Trophoblast cell (in vitro differentiated cells and primary cell): ENCODE data around the gene KDM4C.
A peak's percentile ranks its signal among the peaks of the same experiment; 100 is the strongest.

Experiments
- DNase-seq, 2 donors: peaks; one replicate each; pipeline ENCODE4 v3.0.0-alpha.2; 2016
- H2AFZ ChIP-seq: 2 replicates; pipeline ENCODE4 v1.6.1; 2013; ENCODE audit warnings: low read length, moderate library complexity, mild to moderate bottlenecking; ENCODE audit not compliant: insufficient read depth, poor library complexity
- H2AK5ac ChIP-seq: 2 replicates; pipeline ENCODE4 v1.6.1; 2013; ENCODE audit warnings: mild to moderate bottlenecking, low read length
- H2BK120ac ChIP-seq: 2 replicates; pipeline ENCODE4 v1.6.1; 2013; ENCODE audit warnings: low read length, mild to moderate bottlenecking, moderate library complexity; ENCODE audit not compliant: insufficient read depth, poor library complexity
- H2BK12ac ChIP-seq: 2 replicates; pipeline ENCODE4 v1.6.1; 2013; ENCODE audit warnings: mild to moderate bottlenecking, low read length, moderate library complexity
- H2BK5ac ChIP-seq: 2 replicates; pipeline ENCODE4 v1.6.1; 2013; ENCODE audit warnings: low read length, low read depth, moderate library complexity, mild to moderate bottlenecking; ENCODE audit not compliant: poor library complexity
- H3K14ac ChIP-seq: 2 replicates; pipeline ENCODE4 v1.6.1; 2013; ENCODE audit warnings: mild to moderate bottlenecking, low read length
- H3K18ac ChIP-seq: 2 replicates; pipeline ENCODE4 v1.6.1; 2013; ENCODE audit warnings: mild to moderate bottlenecking, low read length
- H3K23ac ChIP-seq: 2 replicates; pipeline ENCODE4 v1.6.1; 2013; ENCODE audit warnings: low read length
- H3K27ac ChIP-seq: 2 replicates; pipeline ENCODE4 v1.5.1; 2013; ENCODE audit warnings: low read depth, mild to moderate bottlenecking, inconsistent platforms, low read length, moderate library complexity
- H3K27me3 ChIP-seq: 2 replicates; pipeline ENCODE4 v1.6.1; 2013; ENCODE audit warnings: inconsistent platforms, mild to moderate bottlenecking, low read length, moderate library complexity; ENCODE audit not compliant: insufficient read depth
- H3K36me3 ChIP-seq, 2 experiments: 1 replicate in 1 of 2; 2 replicates in 1 of 2; pipeline ENCODE4 v1.6.1; 2013; ENCODE audit warnings: low read length in 2 of 2, mild to moderate bottlenecking in 2 of 2, moderate library complexity in 1 of 2; ENCODE audit not compliant: insufficient read depth in 2 of 2, control insufficient read depth in 1 of 2
- H3K4ac ChIP-seq: 2 replicates; pipeline ENCODE4 v1.6.1; 2013; ENCODE audit warnings: low read depth, mild to moderate bottlenecking, low read length, moderate library complexity
- H3K4me1 ChIP-seq, 2 experiments: 1 replicate in 1 of 2; 2 replicates in 1 of 2; pipeline ENCODE4 v1.6.1; 2013; ENCODE audit warnings: low read length in 2 of 2, mild to moderate bottlenecking in 2 of 2, moderate library complexity in 1 of 2; ENCODE audit not compliant: insufficient read depth in 2 of 2, control insufficient read depth in 1 of 2
- H3K4me2 ChIP-seq: 2 replicates; pipeline ENCODE4 v1.6.1; 2013; ENCODE audit warnings: inconsistent platforms, mild to moderate bottlenecking, low read length, moderate library complexity
- H3K4me3 ChIP-seq: 2 replicates; pipeline ENCODE4 v1.5.1; 2013; ENCODE audit warnings: mild to moderate bottlenecking, low read depth, low read length, inconsistent platforms
- H3K79me1 ChIP-seq: one replicate; pipeline ENCODE4 v1.6.1; 2013; ENCODE audit warnings: low read length
- H3K79me2 ChIP-seq: 2 replicates; pipeline ENCODE4 v1.6.1; 2013; ENCODE audit warnings: low read length, mild to moderate bottlenecking; ENCODE audit not compliant: control insufficient read depth, insufficient read depth, poor library complexity
- H3K9ac ChIP-seq: 2 replicates; pipeline ENCODE4 v1.6.1; 2013; ENCODE audit warnings: mild to moderate bottlenecking, low read length
- H3K9me3 ChIP-seq: 2 replicates; pipeline ENCODE4 v1.6.1; 2013; ENCODE audit warnings: low read depth, mild to moderate bottlenecking, control low read depth, inconsistent platforms, low read length; ENCODE audit not compliant: insufficient read depth
- H4K12ac ChIP-seq: 2 replicates; pipeline ENCODE4 v1.6.1; 2013; ENCODE audit warnings: low read depth, mild to moderate bottlenecking, low read length, moderate library complexity
- H4K8ac ChIP-seq: 2 replicates; pipeline ENCODE4 v1.6.1; 2013; ENCODE audit warnings: low read depth, mild to moderate bottlenecking, low read length, moderate library complexity
- H4K91ac ChIP-seq: one replicate; pipeline ENCODE4 v1.6.1; 2013; ENCODE audit warnings: low read depth, mild to moderate bottlenecking, low read length, moderate library complexity
- WGBS: extraction: QIAGEN DNeasy Blood & Tissue Kit; methylation state at CpG from one replicate; pipeline ENCODE4 v1.1.7; 2013; ENCODE audit warnings: missing lambda C conversion rate; ENCODE audit not compliant: insufficient read length, insufficient coverage; ENCODE audit errors: extremely low coverage; 5-methylcytosine and 5-hydroxymethylcytosine counted together

The KDM4C gene

DNA sequence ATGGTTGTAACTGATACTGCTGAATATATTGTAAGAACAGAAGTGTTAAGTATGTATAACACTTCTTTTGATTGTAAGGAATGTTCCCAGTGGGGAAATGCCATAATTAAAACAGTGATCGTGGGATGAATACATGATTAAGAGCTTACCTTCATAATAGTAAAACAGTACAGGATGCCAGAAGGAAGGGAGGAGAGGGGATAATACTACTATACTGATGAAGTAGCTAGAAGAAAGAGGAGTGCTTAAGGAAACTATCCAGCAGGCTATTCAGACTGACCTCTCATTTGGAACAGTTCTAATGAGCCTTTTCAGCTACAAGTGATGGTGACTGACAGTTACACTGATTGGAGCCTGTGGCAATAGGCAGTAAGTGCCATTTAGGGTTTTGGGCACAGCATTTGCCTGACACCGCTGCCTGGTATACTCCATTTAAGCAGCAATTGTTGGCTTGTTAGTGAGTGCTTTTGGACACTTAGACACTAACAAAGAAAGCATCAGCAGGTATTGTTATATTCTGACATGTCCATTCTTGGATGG is 33.8 kb upstream of the KDM4C start:
- no peak for DNase-seq
- H2BK5ac ChIP-seq, result no peak overlapping the region
- H2BK120ac ChIP-seq, result no peak overlapping the region
- no peaks in the 10 kb centered on the region for H3K79me1 ChIP-seq
- no peak overlapping the region for H4K8ac ChIP-seq
- H3K9ac ChIP-seq, result no peak overlapping the region
- no peak overlapping the region for H3K23ac ChIP-seq
- no peaks in the 10 kb centered on the region for H3K36me3 ChIP-seq
- H3K4me3 ChIP-seq, result no peak overlapping the region
- H2AFZ ChIP-seq, result no peak overlapping the region
- H3K79me2 ChIP-seq, result no peaks in the 10 kb centered on the region
- no peak overlapping the region for H3K14ac ChIP-seq
- no peaks in the 10 kb centered on the region for H3K4me1 ChIP-seq
- no peak overlapping the region for H3K4me2 ChIP-seq
- no peak overlapping the region for H2AK5ac ChIP-seq
- H3K27ac ChIP-seq, result no peak overlapping the region
- no peak overlapping the region for H3K4ac ChIP-seq
- no peak overlapping the region for H4K91ac ChIP-seq
- no peak overlapping the region for H4K12ac ChIP-seq
- no peaks in the 10 kb centered on the region for H3K9me3 ChIP-seq
- no peak overlapping the region for H3K18ac ChIP-seq
- H3K27me3 ChIP-seq, result no peaks in the 10 kb centered on the region
- H2BK12ac ChIP-seq, result no peak overlapping the region
- no CpG with 5 or more reads among the region's 2 CpGs for WGBS

DNA sequence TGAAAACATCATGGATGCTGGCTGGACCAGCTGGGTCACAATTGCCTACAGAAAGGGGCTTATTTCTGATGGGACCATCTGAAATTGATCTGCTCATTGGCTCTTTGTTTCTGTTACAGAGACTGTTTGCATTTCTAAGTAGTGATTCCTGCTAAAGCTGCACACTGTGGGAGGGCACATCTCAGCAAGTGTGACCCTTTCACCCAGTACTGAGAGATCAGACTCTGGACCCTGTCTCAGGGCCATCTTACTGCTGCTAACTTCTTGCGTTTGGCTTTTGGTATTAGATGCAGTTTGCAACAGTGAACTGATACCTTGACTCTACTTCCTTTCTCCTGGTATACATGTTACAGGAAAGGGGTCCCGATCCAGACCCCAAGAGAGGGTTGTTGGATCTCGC is 24.5 kb upstream of the KDM4C start:
- H3K4me2 ChIP-seq, result no peak overlapping the region
- no peak overlapping the region for H3K23ac ChIP-seq
- H3K18ac ChIP-seq, result no peak overlapping the region
- H3K27me3 ChIP-seq, result no peaks in the 10 kb centered on the region
- H4K8ac ChIP-seq, result no peak overlapping the region
- H2AFZ ChIP-seq, result no peak overlapping the region
- H2AK5ac ChIP-seq, result no peak overlapping the region
- no peaks in the 10 kb centered on the region for H3K36me3 ChIP-seq
- no peaks in the 10 kb centered on the region for H3K9me3 ChIP-seq
- no peak overlapping the region for H4K91ac ChIP-seq
- no peaks in the 10 kb centered on the region for H3K79me2 ChIP-seq
- no peak overlapping the region for H2BK12ac ChIP-seq
- no peak for DNase-seq
- no peak overlapping the region for H2BK5ac ChIP-seq
- peak overlapping the region; percentile 53 for H3K9ac ChIP-seq
- H3K14ac ChIP-seq, result no peak overlapping the region
- H3K4me1 ChIP-seq, result peaks cover 0 to 3% of the 10 kb centered on the region in 2 experiments
- WGBS, result no CpG with 5 or more reads among the region's 3 CpGs
- H2BK120ac ChIP-seq, result no peak overlapping the region
- H3K27ac ChIP-seq, result no peak overlapping the region
- no peak overlapping the region for H4K12ac ChIP-seq
- H3K4me3 ChIP-seq, result no peak overlapping the region
- no peak overlapping the region for H3K4ac ChIP-seq
- H3K79me1 ChIP-seq, result no peaks in the 10 kb centered on the region

- Histone ChIP-seq H3K23ac (no peak overlapping the region), H3K4ac (no peak overlapping the region)
Observed at GRCh38 chr9:6733831-6734230, 23.9 kb upstream of the KDM4C start.

DNA sequence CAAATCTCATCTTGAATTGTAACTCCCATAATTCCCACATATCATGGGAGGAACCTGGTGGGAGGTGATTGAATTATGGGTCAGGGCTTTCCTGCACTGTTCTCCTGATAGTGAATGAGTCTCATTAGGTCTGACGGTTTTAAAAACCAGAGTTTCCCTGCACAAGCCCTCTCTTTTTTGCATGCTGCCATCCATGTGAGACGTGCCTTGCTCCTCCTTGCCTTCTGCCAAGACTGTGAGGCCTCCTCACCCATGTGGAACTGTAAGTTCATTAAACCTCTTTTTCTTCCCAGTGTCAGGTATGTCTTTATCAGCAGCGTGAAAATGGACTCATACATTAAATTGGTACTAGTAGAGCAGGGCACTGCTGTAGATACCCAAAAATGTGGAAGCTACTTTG is 22.4 kb upstream of the KDM4C start:
- Histone ChIP-seq H3K27me3 (no peaks in the 10 kb centered on the region), H4K91ac (no peak overlapping the region), H3K27ac (no peak overlapping the region), H3K9me3 (no peaks in the 10 kb centered on the region), H3K4me1 (peaks cover 0 to 3% of the 10 kb centered on the region in 2 experiments), H4K8ac (no peak overlapping the region), H2BK5ac (no peak overlapping the region), H3K36me3 (no peaks in the 10 kb centered on the region), H3K9ac (no peak overlapping the region), H2BK120ac (no peak overlapping the region), H3K79me1 (no peaks in the 10 kb centered on the region), H3K4me2 (no peak overlapping the region), H2AFZ (no peak overlapping the region), H3K14ac (no peak overlapping the region), H3K79me2 (no peaks in the 10 kb centered on the region), H4K12ac (no peak overlapping the region), H3K4ac (no peak overlapping the region), H2BK12ac (no peak overlapping the region), H2AK5ac (no peak overlapping the region), H3K18ac (no peak overlapping the region), H3K4me3 (no peak overlapping the region), H3K23ac (no peak overlapping the region)
- no CpG with 5 or more reads among the region's 3 CpGs for WGBS
- no peak for DNase-seq

More at GRCh38 chr9:6733831-6734230, 23.9 kb upstream of the KDM4C start:
- H2BK5ac ChIP-seq, result no peak overlapping the region
- H4K8ac ChIP-seq, result no peak overlapping the region
- DNase-seq, result peak in 1 of 2 donors; percentile 30
- H3K79me2 ChIP-seq, result no peaks in the 10 kb centered on the region
- no peak overlapping the region for H3K18ac ChIP-seq
- H3K27me3 ChIP-seq, result no peaks in the 10 kb centered on the region
- no peak overlapping the region for H3K27ac ChIP-seq
- no peak overlapping the region for H2AK5ac ChIP-seq
- no peaks in the 10 kb centered on the region for H3K79me1 ChIP-seq
- no peak overlapping the region for H3K4me2 ChIP-seq
- no peaks in the 10 kb centered on the region for H3K9me3 ChIP-seq
- no CpG with 5 or more reads among the region's 6 CpGs for WGBS
- H2BK120ac ChIP-seq, result no peak overlapping the region
- no peak overlapping the region for H3K9ac ChIP-seq
- H3K4me1 ChIP-seq, result peaks cover 0 to 3% of the 10 kb centered on the region in 2 experiments
- no peak overlapping the region for H3K14ac ChIP-seq
- no peak overlapping the region for H3K4me3 ChIP-seq
- no peak overlapping the region for H4K12ac ChIP-seq
- H4K91ac ChIP-seq, result no peak overlapping the region
- H3K36me3 ChIP-seq, result no peaks in the 10 kb centered on the region
- no peak overlapping the region for H2AFZ ChIP-seq
- H2BK12ac ChIP-seq, result no peak overlapping the region
